OCI-M2 (cell line): ENCODE data around the gene SPATA2L.

Experiments used
- DNase-seq: peaks from one replicate; lab custom pipeline; 2025; ENCODE audit not compliant: unreplicated experiment; lab: John Stamatoyannopoulos, UW

SPATA2L gene

DNA sequence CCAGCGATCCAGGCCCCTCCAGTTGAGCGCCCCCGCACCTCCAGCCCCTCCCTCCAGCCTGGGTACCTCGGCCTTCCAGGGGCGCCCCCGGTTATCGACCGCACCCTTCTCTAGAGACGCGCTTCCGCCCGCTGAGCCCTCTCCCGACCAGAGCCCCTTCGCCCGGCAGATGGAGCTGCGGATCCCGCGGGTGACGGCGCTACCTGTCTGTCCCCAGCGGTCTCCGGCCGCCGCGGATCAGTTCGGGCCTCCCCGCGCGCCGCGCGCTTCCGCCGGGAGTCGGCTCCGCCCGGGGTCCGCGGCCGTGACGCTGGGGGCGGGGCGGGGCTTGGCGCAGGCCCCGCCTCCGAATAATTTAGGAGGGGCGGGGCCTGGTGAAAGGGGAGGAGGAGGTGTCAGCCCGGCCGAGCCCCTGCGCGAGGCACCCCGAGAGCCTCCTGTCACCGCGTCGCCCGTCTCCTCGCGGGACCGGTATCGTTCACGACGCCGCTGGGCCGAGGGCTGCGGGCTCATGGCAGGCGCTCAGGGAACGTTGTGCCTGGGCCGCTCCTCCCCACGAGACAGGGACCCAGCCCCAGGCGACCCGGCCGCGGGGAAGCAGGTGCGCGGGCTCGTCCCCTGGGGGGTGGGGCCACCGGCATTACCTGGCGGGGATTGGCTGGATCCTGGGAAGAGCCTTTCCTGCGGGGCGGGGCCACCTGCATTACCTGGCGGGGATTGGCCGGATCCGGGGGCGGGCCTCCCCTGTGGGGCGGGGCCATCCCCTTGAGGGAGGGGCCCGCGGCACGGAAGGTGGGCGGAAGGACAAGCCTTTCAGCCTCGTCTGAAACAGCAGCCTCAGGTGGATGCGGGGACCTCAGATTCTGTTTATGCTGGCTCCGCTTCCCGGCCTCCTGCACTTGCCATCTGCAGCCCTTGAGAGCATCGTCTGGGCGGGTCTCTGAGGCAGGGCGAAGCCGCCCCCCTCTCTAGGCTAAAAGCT, at the start of gene SPATA2L:
TSS of gene SPATA2L (minus strand) at position 281 of the 982 bp plus-strand sequence. CDS start 473 bp downstream, outside the sequence.
- DNase-seq = peak; percentile 48

DNA sequence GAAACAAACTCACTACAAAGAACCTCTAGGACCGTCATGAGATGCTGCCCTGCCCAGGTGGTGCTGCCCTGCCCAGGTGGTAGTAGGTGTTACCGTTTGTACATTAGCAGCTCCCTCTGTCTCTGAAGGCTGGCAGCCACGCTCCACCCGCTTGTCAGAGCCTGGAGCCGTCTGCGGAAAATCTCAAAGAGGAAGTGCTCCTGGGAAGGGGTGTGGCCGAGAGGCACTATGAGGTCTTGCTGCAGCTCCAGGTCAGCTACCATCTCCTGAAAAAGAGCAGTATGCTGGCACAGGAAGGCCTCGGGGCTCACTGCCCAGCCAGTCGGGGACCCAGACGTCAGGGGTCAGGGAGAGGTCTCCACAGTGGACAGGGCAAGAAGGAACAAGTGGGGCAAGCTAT, 48.1 kb upstream of the SPATA2L start:
- DNase-seq = no peak

GRCh38 chr16:89748921-89749320, 47.4 kb upstream of the SPATA2L start:
- DNase-seq = no peak

GRCh38 chr16:89748076-89748475, 46.6 kb upstream of the SPATA2L start:
- DNase-seq = no peak

DNA sequence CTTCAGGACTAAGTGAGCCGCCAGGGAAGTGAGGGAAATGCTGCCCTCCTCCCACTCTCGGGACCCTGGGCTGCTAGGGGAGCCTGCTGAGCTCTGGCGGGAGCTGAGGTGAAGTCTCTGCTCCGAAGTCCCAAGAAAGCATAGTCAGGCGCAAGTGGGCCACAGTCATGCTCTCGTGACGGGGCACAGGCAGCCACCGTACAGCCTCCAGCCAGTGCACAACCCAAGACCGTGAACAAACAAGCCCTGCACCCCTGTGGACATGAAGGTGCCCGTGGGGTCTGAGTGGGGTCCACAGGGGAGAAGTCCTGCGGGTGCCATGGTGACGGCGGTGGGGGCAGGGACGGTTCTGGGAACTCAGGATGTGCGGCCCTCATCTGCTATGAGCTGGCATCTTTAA, 44.5 kb upstream of the SPATA2L start:
- no peak for DNase-seq

DNA sequence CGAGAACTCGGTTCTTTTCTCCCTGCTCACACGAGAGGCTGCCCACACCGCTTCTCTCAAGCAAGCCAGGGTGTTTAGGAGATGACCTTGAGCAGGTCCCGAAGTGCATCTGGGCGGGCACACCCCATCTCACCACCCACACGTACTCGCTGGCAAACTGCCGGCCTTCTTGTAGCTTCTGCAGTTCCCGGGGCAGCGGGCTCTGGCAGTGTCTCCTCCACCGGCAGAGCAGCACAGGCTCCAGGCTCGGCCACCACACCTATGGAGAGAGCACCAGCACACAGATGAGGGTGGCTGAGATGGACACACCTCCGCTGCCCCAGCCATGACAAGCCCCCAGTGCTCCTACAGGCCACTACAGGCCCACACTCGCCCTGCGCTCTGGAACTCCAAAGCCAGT, 43.3 kb upstream of the SPATA2L start:
- DNase-seq = no peak

DNA sequence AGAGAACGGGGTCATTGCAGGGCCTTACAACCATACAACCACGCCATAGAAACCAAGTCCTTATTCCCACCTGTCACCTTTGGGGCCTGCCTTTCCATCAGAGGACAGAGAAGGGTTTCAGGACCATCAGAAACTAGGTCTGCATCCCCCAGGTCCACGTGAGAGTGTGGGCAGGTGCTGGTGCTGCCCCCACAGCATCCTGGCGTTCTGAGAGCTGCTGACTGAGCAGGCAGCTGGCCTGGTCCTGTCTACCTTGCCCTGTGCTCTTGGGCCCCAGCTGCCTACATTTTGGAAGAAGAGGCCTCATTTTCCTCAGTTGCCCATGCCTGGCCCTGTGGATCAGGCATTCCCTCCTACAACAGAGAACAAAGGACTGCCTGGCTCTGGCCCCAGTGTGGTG, 41.4 kb upstream of the SPATA2L start:
- DNase-seq = no peak

DNA sequence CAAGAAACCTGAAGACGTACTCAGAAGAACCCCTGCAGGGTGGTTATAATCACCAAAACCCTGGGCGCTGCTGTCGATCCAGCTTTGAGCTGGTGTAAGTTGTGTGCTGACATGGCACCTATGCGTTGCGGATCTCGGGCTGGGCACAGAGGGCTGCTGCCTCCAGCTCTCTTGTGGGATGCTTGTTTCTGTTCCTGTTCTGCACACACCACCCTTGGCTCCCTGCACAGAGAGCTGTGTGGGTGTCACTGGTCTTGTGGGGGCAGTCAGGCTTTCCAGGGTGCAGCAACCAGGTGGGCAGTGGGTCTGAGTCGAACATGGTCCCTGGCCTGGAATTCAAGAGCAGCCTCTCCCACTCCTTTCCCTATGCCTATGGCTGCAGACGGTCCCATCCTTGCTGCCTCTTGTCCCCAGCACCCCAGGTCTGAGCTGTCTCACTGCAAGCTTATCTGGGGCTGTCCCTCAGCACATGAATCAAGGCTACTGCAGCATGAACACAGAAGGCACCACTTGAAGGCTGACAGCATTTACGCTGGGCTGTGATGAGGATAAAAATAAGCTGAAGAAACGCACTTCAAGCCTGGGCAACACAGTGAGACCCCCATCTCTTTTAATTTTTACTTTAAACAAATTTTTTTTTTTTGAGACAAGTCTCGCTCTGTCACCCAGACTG, 40.0 kb upstream of the SPATA2L start:
- DNase-seq = no peak

DNA sequence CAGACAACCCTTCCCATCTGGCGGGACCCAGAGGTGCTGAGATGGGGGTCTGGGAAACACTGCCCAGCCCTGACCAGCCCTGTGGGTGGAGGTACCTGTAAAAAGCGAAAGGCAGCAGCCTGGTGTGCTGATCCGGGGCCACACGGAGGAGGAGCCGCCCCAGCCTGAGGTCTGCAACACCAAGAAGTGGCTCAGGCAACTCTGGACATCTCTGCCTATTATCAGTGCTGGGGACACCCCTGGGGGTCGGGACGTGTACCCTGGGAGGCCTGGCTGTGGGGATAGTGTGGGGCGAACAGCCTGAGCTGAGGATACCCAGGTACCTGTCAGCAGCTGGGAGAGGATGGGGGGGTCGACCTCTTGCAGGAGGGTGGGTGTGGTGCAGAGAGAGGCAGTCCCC, 37.9 kb upstream of the SPATA2L start:
- no peak for DNase-seq

GRCh38 chr16:89738538-89739317, 37.2 kb upstream of the SPATA2L start:
- no peak for DNase-seq

DNA sequence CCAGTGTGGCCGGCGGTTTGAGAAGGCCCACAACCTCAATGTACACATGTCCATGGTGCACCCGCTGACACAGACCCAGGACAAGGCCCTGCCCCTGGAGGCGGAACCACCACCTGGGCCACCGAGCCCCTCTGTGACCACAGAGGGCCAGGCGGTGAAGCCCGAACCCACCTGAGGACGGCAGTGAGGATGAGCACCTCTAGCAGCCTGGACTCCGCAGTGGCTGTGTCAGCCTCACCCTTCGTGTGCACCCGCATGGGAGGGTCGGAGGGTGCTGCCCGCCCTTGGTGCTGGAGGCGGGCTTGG, 36.5 kb upstream of the SPATA2L start:
- DNase-seq = no peak

GRCh38 chr16:89737341-89738071, 36.0 kb upstream of the SPATA2L start:
- DNase-seq = no peak

GRCh38 chr16:89736554-89736953, 35.0 kb upstream of the SPATA2L start:
- DNase-seq = no peak

DNA sequence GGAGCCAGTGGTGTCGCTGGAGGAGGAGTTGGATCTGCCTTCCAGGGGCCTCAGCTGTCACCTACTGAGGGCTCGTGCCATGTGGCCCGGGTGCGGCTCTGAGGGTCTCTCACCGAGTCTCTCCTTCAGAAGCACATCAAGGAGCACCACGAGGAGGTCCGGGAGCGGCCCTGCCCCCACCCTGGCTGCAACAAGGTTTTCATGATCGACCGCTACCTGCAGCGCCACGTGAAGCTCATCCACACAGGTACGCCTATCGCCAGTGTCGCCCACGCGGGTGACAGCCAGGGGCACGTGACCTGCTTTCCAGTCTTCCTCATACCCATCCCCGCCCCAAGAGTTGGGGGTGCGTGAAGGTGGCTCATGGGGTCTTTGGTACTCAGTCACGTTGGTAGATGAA, 32.3 kb upstream of the SPATA2L start:
- DNase-seq = no peak

GRCh38 chr16:89733322-89733721, 31.8 kb upstream of the SPATA2L start:
- DNase-seq = no peak

DNA sequence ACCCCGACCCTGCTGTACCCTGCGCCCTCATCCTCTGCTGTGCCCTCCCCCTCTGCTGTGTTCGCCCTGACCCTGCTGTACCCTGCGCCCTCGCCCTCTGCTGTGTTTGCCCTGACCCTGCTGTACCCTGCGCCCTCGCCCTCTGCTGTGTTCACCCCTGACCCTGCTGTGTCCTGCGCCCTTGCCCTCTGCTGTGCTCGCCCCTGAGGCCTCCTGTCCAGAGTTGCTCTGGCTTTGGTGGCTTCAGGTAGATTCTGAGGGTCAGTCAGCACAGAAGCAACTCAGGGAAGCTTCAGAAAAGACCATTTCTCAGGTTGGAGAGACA, 31.4 kb upstream of the SPATA2L start:
- no peak for DNase-seq

DNA sequence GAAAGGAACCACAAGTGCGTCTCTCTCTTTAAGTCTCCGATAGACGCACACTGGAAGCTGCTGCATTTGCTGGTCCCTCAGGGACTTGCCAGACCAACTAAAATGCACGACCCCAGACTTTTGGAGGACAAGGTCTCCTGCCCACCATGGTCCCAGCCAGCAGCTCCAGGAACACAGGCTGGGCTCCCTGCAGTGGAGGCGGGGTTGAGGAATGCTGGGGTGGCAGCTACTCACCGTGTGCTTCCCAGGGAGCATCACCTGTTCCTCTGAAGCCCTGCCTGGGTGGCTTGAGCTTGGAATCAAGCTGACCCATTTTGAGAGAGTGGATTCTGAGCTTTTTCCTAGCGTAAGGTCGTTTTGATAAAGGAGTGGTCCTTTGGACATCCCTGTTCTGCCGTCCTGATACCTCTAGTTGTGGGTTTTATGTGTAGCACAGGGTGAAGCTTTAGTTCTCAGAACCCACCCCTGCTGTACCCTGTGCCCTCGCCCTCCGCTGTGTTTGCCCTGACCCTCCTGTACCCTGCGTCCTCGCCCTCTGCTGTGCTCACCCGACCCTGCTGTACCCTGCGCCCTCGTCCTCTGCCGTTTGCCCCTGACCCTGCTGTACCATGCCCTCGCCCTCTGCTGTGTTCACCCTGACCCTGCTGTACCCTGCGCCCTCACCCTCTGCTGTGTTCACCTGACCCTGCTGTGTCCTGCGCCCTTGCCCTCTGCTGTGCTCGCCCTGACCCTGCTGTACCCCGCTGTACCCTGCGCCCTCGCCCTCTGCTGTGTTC, 30.8 kb upstream of the SPATA2L start:
- DNase-seq = no peak

DNA sequence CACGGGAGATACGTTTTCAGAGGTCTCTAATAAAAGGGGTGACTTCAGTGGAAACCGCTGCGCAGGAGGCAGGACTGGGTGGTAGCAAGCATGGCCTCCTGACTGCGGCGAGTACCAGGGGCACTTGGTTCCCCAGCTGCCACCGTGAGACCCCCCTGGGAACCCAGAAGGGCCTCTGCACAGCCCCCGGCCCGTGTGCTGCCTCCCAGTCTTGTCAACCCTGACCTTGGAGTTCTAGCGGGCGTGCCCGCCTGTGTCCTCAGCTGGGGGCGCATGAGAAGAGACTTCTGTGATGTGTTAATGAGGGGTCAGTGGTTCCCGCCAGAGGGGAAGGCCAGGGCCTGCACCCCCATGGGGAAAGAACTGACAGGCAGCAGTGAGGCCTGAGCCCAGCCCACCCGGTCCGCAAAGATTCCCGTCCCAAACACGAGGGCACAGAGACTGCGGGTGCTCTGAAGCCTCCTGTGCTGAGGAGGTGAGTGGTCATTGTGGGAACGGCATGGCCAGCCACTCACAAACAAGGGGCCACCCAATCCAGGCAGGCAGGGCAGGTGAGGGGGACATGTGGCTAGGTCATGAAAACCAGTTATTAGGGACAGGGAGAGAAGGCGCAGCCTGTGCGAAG, 29.2 kb upstream of the SPATA2L start:
- DNase-seq = no peak

DNA sequence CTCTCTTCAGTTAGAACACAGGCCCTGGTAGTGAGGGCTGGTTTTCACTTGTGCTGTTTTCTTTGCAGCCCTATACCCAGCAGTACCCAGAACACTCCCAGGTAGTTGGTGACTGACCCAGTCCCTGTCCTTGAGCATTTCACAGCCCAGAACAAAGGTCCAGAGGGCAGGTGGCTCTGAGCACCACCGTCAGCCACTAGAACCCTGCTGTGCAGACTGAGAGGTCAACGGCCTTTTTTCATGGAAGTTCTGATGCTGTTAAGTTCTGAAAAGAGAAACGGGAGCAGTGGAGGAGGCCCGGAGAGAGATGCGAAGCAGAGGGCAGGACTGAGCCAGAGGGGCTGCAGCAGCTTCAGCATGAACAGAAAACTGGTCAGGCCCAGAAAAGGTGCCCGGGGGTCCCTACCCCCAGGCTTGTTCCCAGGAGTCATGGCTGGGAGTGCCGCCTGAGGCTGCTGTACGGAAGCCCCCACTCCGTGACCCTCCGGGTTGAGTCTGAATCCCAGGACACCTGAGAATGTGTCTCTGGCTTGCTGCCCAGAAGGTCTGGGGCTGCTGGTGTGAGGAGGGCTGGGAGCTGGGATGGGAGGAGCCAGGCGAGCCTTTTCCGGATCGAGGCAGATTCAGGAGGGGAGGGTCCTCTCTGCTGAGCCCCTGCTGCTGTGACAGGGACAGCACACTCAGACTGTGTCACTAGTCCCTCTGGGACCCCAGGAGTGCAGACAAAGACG, 28.5 kb upstream of the SPATA2L start:
- DNase-seq = no peak
